ENCODE results near the gene RAP1GAP2.

The RAP1GAP2 gene

GRCh38 chr17:2950846-2951245, 154.6 kb downstream of the RAP1GAP2 start:
- DNase-seq = no peak

DNA sequence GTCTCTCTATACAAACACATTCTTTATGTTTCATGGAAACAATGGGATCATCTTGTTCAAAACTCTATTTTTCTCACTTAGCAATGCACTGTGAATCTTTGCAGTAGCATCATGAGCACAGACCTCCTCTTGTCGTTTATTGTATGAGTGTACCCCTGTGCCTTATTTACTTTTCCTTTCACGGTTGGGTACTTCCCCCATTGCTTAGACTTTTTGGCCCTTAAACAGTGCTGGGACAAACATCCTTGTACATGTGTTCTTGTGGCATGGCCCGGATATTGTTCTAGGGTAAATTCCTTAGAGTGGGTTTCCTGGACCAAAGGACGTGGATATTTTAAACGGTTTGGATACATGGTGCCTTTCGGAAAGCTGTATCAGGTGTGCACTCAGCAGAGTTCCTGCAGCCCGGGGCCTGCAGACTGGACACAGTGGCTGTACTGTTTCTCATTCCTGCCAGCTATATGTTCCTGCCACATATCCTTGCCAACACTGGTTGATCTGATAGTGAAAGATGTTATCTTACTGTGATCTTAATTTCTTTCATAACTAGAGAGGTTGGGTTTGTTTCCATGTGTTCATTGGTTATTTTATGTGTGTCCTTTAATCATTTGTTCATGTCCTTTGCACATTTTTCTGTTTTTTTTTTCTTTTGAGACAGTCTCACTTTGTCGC, 156.1 kb downstream of the RAP1GAP2 start:
- no peak for DNase-seq

- DNase-seq = no peak
These were observed 158.7 kb downstream of the RAP1GAP2 start for GRCh38 chr17:2954898-2955445.

GRCh38 chr17:2955931-2956582, 159.8 kb downstream of the RAP1GAP2 start:
- DNase-seq = no peak

- DNase-seq = no peak
These were observed 161.5 kb downstream of the RAP1GAP2 start for GRCh38 chr17:2957631-2958286.

DNA sequence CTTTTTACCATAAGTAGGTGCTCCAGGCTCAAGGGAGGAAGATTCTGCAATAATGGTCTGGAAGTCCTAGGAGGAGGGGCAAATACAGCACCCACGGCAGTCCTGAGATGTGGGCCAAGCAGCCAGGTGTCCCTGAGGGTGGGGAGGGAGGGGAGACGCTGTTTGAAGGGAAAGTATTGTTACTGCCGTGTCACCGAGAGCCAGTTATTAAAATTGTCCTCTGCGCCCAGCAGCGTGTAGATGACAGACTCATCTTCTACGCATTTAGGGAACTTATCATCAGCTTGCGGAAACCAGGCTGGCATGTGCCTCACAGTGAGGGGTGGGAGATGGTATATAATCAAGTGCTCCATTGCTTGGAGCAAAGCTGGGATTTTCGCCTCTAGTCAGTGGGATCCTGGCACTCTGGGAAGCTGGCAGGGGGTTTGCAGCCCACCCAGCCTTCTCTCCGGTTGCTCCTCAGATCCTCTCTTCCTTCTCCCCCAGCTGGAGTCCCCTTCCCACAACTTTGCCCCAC, 162.5 kb downstream of the RAP1GAP2 start:
- DNase-seq = no peak

DNA sequence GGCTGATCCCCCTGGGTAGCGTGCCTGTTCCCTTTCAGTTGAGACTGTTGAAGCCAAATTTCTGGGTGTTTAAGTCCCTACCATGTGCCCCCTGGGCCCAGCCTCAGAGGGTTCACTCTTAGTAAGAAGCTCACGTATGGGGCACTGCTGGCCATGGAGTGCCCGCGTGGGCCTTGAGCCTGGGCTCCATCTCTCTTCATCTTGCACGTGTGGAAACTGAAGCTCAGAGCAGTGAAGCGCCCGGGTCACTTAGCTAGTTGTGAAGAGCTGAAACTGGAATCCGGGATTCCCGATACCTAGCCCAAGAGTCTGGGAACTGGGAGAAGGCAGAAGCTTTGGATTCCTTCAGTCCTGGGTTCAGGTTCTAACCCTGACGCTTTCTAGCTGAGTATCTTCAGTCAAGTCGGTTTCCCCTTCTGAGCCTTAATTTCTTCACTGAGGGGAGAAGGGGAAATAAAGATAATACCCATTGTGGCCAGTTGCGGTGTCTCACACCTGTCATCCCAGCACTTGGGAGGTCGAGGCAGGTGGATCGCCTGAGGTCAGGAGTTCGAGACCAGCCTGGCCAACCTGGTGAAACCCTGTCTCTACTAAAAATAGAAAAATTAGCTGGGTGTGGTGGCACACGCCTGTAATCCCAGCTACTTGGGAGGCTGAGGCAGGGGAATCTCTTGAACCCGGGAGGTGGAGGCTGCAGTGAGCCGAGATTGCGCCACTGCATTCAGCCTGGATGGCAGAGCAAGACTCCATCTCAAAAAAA, 163.3 kb downstream of the RAP1GAP2 start:
- DNase-seq = no peak

DNA sequence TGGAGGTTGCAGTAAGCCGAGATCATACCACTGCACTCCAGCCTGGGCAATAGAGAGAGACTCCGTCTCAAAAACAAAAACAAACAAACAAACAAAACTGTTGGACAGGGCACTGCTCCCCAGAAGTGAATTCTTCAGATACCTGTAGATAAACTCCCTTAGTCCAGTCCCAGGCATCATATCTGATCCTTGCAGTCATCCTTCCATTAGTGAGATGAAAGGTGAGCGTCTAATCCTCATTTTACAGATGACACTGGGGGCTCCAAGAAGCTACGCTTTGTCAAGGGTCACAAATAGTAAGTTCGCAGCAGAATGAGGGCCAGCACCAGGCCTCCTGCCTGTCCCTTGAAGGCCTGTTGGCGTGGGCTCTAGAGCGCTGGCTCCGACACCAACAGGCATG, 165.2 kb downstream of the RAP1GAP2 start:
- no peak for DNase-seq

DNA sequence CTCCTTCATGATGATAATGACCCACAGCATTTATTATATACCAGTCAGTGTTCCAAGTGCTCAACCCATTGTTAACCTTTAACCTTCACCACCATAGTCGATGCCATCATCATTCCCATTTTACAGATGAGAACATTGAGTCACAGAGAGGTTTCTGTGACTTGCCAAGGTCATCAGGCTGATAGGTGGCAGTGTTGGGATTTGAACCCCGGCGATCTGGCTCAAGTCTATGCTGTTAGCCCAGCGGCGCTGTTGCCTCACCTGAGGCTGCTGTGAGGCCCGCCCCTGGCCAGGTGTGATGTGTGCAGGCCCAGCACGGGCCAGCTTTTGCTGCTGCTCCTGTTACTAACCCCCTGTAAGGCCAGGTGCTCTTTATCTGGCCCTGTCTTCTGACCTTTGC, 166.0 kb downstream of the RAP1GAP2 start:
- no peak for DNase-seq

- DNase-seq = peak in 1 of 2 experiments; percentile 6
These were observed 166.5 kb downstream of the RAP1GAP2 start for GRCh38 chr17:2962729-2963128.

DNA sequence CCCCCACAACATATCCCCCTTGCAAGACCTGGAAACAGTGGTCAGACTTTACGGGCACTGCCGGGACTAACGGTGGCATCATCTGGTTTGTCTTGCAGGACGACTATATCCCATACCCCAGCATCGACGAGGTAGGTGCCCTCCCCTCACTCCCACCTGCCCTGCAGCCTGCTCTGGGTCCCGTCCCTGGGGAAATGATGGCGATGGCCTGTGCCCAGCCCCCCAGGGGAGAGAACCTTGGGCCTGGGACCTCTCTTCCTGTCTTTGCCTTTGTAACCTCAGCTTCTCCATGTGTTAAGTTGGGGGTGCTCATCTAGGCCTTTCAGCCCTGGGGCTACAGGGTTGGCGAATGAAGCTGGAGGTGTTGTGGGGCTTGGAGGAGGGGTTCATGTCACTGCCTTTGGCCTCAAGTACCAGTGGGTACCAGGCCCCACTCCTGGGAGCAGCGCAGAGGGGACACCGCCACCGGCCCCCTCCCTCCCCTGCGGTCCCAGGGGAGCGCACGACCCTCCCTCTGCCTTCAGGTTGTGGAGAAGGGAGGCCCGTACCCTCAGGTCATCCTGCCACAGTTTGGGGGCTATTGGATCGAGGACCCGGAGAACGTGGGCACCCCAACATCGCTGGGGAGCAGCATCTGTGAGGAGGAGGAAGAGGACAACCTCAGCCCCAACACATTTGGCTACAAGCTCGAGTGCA, 167.2 kb downstream of the RAP1GAP2 start:
- DNase-seq = peak in 1 of 2 experiments; percentile 4

GRCh38 chr17:2964028-2964356, 167.8 kb downstream of the RAP1GAP2 start:
- no peak for DNase-seq

GRCh38 chr17:2964370-2964769, 168.1 kb downstream of the RAP1GAP2 start:
- no peak for DNase-seq

GRCh38 chr17:2964831-2965230, 168.6 kb downstream of the RAP1GAP2 start:
- DNase-seq = no peak

- no peak for DNase-seq
These were observed 169.7 kb downstream of the RAP1GAP2 start for GRCh38 chr17:2965621-2966595.

GRCh38 chr17:2967515-2967914, 171.3 kb downstream of the RAP1GAP2 start:
- no peak for DNase-seq

GRCh38 chr17:2971851-2972250, 175.6 kb downstream of the RAP1GAP2 start:
- no peak for DNase-seq

GRCh38 chr17:2972749-2973148, 176.5 kb downstream of the RAP1GAP2 start:
- DNase-seq = no peak

- DNase-seq = no peak
These were observed 178.1 kb downstream of the RAP1GAP2 start for GRCh38 chr17:2974347-2974746.

GRCh38 chr17:2975469-2975958, 179.3 kb downstream of the RAP1GAP2 start:
- no peak for DNase-seq

DNA sequence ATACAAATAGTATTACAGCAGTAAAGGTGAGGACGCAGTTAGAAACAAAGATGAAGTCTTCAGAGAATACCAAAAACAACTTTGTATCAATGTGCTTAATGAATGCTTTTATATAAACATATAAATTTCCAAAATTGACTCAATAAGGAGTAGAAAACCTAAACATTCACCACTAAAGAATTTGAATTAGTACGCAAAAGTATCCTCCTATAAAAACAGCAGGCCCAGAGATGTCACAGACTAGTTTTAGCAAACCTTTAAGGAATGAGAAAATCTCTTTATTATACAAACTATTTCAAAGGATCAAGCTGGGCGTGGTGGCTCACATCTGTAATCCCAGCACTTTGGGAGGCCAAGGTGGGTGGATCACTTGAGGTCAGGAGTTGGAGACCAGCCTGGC, 180.9 kb downstream of the RAP1GAP2 start:
- DNase-seq = peak in 1 of 2 experiments; percentile 3

Measured in activated T-cell treated with anti-CD3 and anti-CD28 coated beads, Interleukin-2, amount 50 U/mL, for 48 hours (primary cell).